HuH-7 (cell line): Measurements from ENCODE around the gene COLGALT1.
"Not testable (repeated sequence)": the region's sequence is repeated elsewhere in the genome, so short reads cannot be mapped to it uniquely, and the experiment has no call there.

ENCODE experiments used
- DNase-seq: peaks from one replicate; pipeline ENCODE4 v3.0.0; 2011; ENCODE audit warnings: low spot score

Gene COLGALT1

GRCh38 chr19:17562561-17562960, 7.1 kb downstream of the COLGALT1 start:
- no peak for DNase-seq

GRCh38 chr19:17564781-17565180, 9.3 kb downstream of the COLGALT1 start:
- DNase-seq, result no peak

- no peak for DNase-seq
Observed at GRCh38 chr19:17565611-17566010, 10.2 kb downstream of the COLGALT1 start.

GRCh38 chr19:17567940-17568339, 12.5 kb downstream of the COLGALT1 start:
- no peak for DNase-seq

- not testable (repeated sequence) for DNase-seq
Observed at GRCh38 chr19:17570291-17570690, 14.8 kb downstream of the COLGALT1 start.

- no peak for DNase-seq
Observed at GRCh38 chr19:17570791-17571190, 15.3 kb downstream of the COLGALT1 start.

- no peak for DNase-seq
Observed at GRCh38 chr19:17572638-17573037, 17.2 kb downstream of the COLGALT1 start.

- no peak for DNase-seq
Observed at GRCh38 chr19:17575871-17576757, 20.7 kb downstream of the COLGALT1 start.

GRCh38 chr19:17576758-17577456, 21.5 kb downstream of the COLGALT1 start:
- peak; percentile 35 for DNase-seq

GRCh38 chr19:17577457-17578097, 22.1 kb downstream of the COLGALT1 start:
- no peak for DNase-seq

GRCh38 chr19:17579661-17580244, 24.3 kb downstream of the COLGALT1 start:
- peak; percentile 47 for DNase-seq

- no peak for DNase-seq
Observed at GRCh38 chr19:17580470-17581144, 25.2 kb downstream of the COLGALT1 start.

GRCh38 chr19:17581211-17581874, 25.9 kb downstream of the COLGALT1 start:
- no peak for DNase-seq

- no peak for DNase-seq
Observed at GRCh38 chr19:17582613-17583012, 27.2 kb downstream of the COLGALT1 start.

- no peak for DNase-seq
Observed at GRCh38 chr19:17584132-17584531, 28.7 kb downstream of the COLGALT1 start.

GRCh38 chr19:17585395-17585794, 29.9 kb downstream of the COLGALT1 start:
- DNase-seq, result not testable (repeated sequence)

- DNase-seq, result no peak
Observed at GRCh38 chr19:17590866-17591265, 35.4 kb downstream of the COLGALT1 start.

GRCh38 chr19:17594296-17594695, 38.8 kb downstream of the COLGALT1 start:
- not testable (repeated sequence) for DNase-seq

- not testable (repeated sequence) for DNase-seq
Observed at GRCh38 chr19:17598063-17598462, 42.6 kb downstream of the COLGALT1 start.

GRCh38 chr19:17598953-17599352, 43.5 kb downstream of the COLGALT1 start:
- no peak for DNase-seq

GRCh38 chr19:17599780-17600179, 44.3 kb downstream of the COLGALT1 start:
- DNase-seq, result no peak
